GM19193 (cell line): ENCODE measurements around the gene RPL18.

Experiments
- POLR2A ChIP-seq: IDR thresholded peaks from 4 replicates; pipeline ENCODE4 v1.6.1; 2011; ENCODE audit not compliant: insufficient read depth, insufficient read length; ENCODE audit errors: extremely low read depth

Gene RPL18

GRCh38 chr19:48618916-48619691 lies at the start of gene RPL18, which contains the start of gene SPHK2:
Gene RPL18, minus strand, starts transcription at chr19:48619178. Its CDS starts 35 bp downstream, at chr19:48619143.
Gene SPHK2, plus strand, starts transcription at chr19:48619506. Its CDS starts 1,009 bp downstream, at chr19:48620515.
- peak; percentile 98 for TF ChIP-seq POLR2A

- no peak for TF ChIP-seq POLR2A
Measured at GRCh38 chr19:48668761-48669160, 49.8 kb upstream of the RPL18 start.

DNA sequence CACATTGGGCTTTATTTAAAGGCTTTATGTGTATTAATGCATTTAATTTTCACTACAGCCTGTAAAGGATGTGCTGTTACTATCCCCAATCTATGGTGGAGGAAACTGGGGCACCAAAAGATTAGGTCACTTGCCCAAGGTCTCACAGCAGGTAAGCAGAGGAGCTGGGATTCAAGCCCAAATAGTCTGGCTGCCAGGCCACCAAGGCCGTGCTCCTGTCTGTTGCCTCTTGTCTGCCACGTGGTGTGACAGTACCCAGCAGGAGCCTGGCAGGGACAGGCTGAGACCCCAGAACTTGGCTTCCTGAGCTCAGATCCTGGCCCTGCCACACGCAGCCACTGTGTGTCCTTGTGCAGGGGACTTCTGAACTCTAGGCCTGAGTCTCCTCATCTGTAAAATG lies 49.4 kb upstream of the RPL18 start:
- TF ChIP-seq POLR2A = no peak

- TF ChIP-seq POLR2A = no peak
Measured at GRCh38 chr19:48665786-48666185, 46.8 kb upstream of the RPL18 start.

DNA sequence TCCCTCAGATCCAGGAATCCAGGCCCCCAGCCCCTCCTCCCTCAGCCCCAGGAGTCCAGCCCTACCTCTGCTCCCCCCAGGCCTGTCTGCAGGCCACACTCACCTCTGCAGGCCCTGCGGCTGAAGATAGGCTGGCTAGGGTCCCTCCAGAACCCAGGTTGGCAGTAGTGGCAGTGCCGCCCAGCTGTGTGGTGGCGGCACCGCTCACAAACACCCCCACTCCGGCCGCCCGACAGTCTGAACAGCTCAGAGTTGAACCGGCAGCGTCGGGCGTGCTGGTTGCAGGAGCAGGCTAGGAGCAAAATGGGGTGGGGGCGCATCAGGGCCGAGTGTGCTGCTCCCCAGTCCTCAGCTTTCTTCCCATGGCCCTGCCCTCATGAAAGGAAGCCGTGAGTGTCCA lies 45.5 kb upstream of the RPL18 start:
- TF ChIP-seq POLR2A = no peak

DNA sequence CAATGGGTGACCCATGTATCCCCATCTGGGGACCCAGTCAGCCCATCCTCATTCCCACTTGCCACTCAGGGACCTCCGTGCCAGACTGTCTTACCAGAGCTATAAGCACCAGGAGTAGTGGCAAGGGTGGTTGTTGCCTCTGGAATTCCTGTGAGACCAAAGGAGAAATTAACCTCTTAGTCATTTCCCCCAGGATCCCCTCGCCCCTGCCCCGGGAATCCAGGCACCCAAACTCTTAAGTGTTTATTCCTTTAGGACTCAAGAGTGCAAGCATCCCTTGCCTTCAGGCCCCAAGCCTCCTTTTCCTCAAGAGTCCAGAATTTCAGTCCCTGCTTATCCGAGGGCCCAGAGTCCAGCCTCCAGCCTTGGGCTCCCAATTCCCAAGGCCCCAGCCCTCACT lies 44.7 kb upstream of the RPL18 start:
- no peak for TF ChIP-seq POLR2A

DNA sequence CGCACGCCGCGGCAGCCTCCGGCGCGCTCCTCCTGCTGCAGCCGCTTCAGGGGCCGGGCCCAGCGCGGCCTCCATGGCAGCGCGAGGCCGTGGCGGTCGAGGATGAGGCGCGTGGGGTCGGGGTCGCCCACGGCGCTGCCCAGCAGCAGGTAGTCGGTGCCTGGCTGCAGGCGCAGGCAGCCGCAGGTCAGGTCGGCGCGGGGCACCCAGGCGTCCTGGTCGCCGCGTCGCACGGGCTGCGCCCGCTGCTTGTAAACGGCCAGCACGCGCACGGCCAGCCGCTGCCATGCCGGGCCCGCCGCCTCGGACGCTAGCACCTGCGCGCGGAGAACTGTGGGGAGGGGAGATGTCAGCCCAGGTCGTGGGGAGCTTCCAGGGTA lies 42.7 kb upstream of the RPL18 start:
- no peak for TF ChIP-seq POLR2A

- TF ChIP-seq POLR2A = no peak
Measured at GRCh38 chr19:48660852-48661710, 42.1 kb upstream of the RPL18 start.

DNA sequence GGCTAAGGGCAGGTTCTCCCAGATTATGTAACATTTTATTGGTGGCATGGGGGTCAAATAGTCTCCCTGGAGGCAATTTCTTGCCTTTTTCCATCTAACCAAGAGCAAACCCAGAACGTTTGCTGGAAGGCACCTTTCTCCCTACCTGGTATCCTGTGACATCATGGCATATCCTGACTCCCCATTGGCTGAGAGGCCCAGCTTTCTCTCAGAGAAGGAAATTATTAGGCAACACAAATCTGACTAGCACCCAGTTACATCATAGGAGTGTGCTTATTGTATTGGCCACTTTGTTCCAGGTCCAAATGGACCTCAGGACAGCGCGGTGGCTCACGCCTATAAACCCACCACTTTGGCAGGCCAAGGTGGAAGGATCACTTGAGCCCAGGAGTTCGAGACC lies 40.8 kb upstream of the RPL18 start:
- TF ChIP-seq POLR2A = no peak

GRCh38 chr19:48658483-48658882 lies 39.5 kb upstream of the RPL18 start:
- no peak for TF ChIP-seq POLR2A

DNA sequence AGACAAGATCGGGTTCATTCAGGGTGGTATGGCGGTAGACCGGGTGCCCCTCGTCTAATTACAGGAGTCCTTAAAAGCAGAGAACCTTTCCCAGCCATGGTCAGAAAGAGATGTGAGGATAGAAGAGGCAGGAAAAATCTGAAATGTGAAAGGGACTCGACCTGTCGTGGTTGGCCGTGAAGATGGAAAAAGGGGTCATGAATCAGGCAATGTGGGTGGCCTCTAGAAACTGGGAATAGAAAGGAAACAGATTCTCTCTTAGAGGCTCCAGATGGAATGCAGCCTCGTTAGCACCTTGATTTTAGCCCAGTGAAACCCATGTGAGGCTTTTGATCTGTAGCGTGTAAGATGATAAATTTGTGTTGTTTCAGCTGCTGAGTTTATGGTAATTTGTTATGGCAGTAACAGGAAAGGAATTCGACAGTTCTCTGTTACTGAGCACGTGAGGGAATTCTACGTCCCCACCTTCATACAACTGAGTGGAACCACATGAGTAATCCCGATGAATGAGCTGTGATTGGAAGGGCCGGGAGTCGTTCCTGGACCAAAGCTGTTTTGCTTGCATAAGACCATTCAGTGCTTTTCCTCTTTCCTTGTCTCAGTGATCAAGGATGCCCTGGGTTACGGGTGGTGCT lies 38.0 kb upstream of the RPL18 start:
- no peak for TF ChIP-seq POLR2A

GRCh38 chr19:48654299-48655059 lies 35.5 kb upstream of the RPL18 start:
- no peak for TF ChIP-seq POLR2A

DNA sequence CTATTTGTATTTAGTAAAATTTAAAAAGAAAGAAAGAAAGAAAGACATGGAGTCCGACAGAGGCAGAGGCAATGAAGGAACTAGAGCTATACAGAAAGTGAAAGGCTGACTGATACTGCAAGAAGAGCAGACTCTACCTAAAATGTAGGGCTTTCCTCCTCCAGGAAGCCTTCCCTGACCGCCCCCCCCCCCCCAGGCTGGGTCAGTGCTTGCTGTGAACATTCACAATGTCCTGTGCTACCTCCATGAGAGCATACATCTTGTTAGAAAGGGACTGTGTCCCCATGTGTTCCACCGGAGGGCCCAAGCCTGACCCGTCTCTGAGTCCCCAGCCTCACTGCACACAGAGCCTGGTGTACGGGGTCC lies 32.7 kb upstream of the RPL18 start:
- no peak for TF ChIP-seq POLR2A

DNA sequence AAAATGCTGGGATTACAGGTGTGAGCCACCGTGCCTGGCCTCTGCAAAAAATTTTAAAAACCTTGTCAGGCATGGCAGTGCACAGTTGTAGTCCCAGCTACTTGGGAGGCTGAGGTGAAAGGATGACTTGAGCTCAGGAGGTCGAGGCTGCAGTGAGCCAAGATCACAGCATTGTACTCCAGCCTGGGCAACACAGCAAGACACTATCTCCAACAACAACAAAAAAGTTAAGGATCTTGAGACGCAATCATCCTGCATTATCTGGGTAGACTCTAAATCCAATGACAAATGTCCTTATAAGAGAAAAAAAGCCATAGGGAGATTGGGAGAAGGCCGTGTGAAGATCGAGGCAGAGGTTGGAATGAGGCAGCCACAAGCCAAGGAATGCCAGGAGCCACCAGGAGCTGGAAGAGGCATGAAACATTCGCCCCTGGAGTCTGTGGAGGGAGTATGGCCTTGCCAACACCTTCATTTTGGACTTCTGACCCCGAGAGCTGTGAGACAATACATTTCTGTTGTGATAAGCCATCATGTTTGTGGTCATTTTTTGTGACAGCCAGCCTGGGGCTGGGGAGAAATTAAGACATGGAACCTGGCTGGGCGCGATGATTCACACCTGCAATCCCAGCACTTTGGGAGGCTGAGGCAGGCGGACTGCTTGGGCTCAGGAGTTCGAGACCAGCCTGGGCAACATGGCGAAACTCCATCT lies 32.1 kb upstream of the RPL18 start:
- TF ChIP-seq POLR2A = no peak
